Endothelial cell of umbilical vein (primary cell): ENCODE data around the gene MCM5. TPM values are rescaled to one million over a fixed set of nuclear protein-coding genes. Genes with fewer than 3 reads are reported as not detected.

ENCODE experiments used
- BruUV-seq: library from RNA; stranded (reverse); fragments of 400-500 nt; replicated peaks from 2 replicates; lab custom pipeline; 2021; lab: Mats Ljungman, UMichigan
- CTCF ChIA-PET: fragments of 300-600, 350-600 bp; sonication (Branson Sonifier 250); formaldehyde crosslinking; loops from one replicate; lab custom pipeline; 2021; ENCODE audit warnings: antibody characterized with exemption, inconsistent platforms; lab: Charles Lee
- POLR2A ChIA-PET: fragments of 300-600, 350-600 bp; sonication (Branson Sonifier 250); formaldehyde crosslinking; loops from one replicate; lab custom pipeline; 2021; ENCODE audit warnings: antibody characterized with exemption, inconsistent platforms; lab: Charles Lee
- DNase-seq: peaks from one replicate; pipeline ENCODE4 v3.0.0-alpha.2; 2011; ENCODE audit warnings: low read depth, low spot score
- FAIRE-seq: peaks from 2 replicates; lab custom pipeline; 2011; peaks lifted over from hg19 to GRCh38; lab: Jason Lieb, UNC
- H2AFZ ChIP-seq: 2 replicates; pipeline ENCODE4 v1.6.0; 2012; ENCODE audit warnings: low read depth, low read length, control low read depth, inconsistent platforms
- H3K27ac ChIP-seq: 2 replicates; pipeline ENCODE4 v1.5.1; 2011; ENCODE audit warnings: low read depth, mild to moderate bottlenecking, control low read depth, low read length, moderate library complexity; ENCODE audit not compliant: insufficient read depth
- H3K27me3 ChIP-seq, 2 experiments: 2 replicates each; pipeline versions ENCODE4 v1.6.0 to v1.6.1; 2011; ENCODE audit warnings: low read length in 2 of 2, mixed read lengths in 1 of 2; ENCODE audit not compliant: control insufficient read depth in 2 of 2, insufficient read depth in 2 of 2
- H3K36me3 ChIP-seq, 2 experiments: 2 replicates in 1 of 2; 3 replicates in 1 of 2; pipeline ENCODE4 v1.5.1; 2011; ENCODE audit warnings: low read length in 2 of 2, mild to moderate bottlenecking in 1 of 2, moderate library complexity in 1 of 2; ENCODE audit not compliant: control insufficient read depth in 2 of 2, insufficient read depth in 2 of 2; ENCODE audit errors: extremely low read depth in 1 of 2
- H3K4me1 ChIP-seq: 3 replicates; pipeline ENCODE4 v1.5.1; 2011; ENCODE audit warnings: mild to moderate bottlenecking, low read length; ENCODE audit not compliant: control insufficient read depth, insufficient read depth; ENCODE audit errors: extremely low read depth
- H3K4me2 ChIP-seq: 2 replicates; pipeline ENCODE4 v1.6.1; 2011; ENCODE audit warnings: low read length, control low read depth, mixed read lengths; ENCODE audit not compliant: insufficient read depth
- H3K4me3 ChIP-seq, 3 experiments: fragments of 200-600 bp in 1 of 3; sonication (generic), shearing (Covaris generic) in 1 of 3; replicated peaks in 1 of 3; 2 replicates each; pipeline ENCODE4 v1.5.1; 2011 to 2016; ENCODE audit warnings: control low read depth in 3 of 3, low read length in 3 of 3, mild to moderate bottlenecking in 2 of 3, inconsistent platforms in 1 of 3, low read depth in 1 of 3, moderate library complexity in 1 of 3; ENCODE audit not compliant: insufficient read depth in 1 of 3
- H3K79me2 ChIP-seq: 2 replicates; pipeline ENCODE4 v1.6.0; 2012; ENCODE audit warnings: low read length, inconsistent platforms; ENCODE audit not compliant: control insufficient read depth, insufficient read depth
- H3K9ac ChIP-seq: replicated peaks from 2 replicates; pipeline ENCODE3; 2011; ENCODE audit warnings: low read length, control low read depth; ENCODE audit not compliant: insufficient read depth; ENCODE audit errors: extremely low read depth
- H3K9me1 ChIP-seq: replicated peaks from 3 replicates; pipeline ENCODE4 v1.6.0; 2011; ENCODE audit warnings: mild to moderate bottlenecking, low read length; ENCODE audit not compliant: control insufficient read depth, insufficient read depth; ENCODE audit errors: extremely low read depth
- H3K9me3 ChIP-seq: replicated peaks from 2 replicates; pipeline ENCODE4 v1.5.1; 2012; ENCODE audit warnings: low read length, inconsistent platforms; ENCODE audit not compliant: control insufficient read depth, insufficient read depth
- H4K20me1 ChIP-seq: replicated peaks from 2 replicates; pipeline ENCODE3; 2011; ENCODE audit warnings: mild to moderate bottlenecking, low read length; ENCODE audit not compliant: control insufficient read depth, insufficient read depth; ENCODE audit errors: extremely low read depth
- CTCF ChIP-seq, 2 donors: IDR thresholded peaks; 1 replicate in 1 of 2; 2 replicates in 1 of 2; pipeline ENCODE4 v1.5.1; 2011; ENCODE audit warnings: low read length in 2 of 2, mild to moderate bottlenecking in 2 of 2, moderate library complexity in 2 of 2, control low read depth in 1 of 2, inconsistent platforms in 1 of 2, low read depth in 1 of 2; ENCODE audit not compliant: insufficient read depth in 1 of 2; ENCODE audit errors: extremely low read depth in 1 of 2
- EZH2 ChIP-seq: IDR thresholded peaks from 2 replicates; pipeline ENCODE4 v1.6.1; 2012; ENCODE audit warnings: borderline replicate concordance, low read depth, mild to moderate bottlenecking, moderate library complexity, low read length, inconsistent platforms; ENCODE audit not compliant: severe bottlenecking
- FOS ChIP-seq: IDR thresholded peaks from 2 replicates; pipeline ENCODE4 v1.6.1; 2011; ENCODE audit warnings: mild to moderate bottlenecking, low read length, moderate library complexity, borderline replicate concordance; ENCODE audit not compliant: insufficient read depth
- GATA2 ChIP-seq: IDR thresholded peaks from 2 replicates; pipeline ENCODE4 v1.7.0; 2011; ENCODE audit warnings: low read depth, mild to moderate bottlenecking, moderate library complexity, mixed read lengths, low read length; ENCODE audit not compliant: insufficient read length, insufficient read depth
- JUN ChIP-seq: IDR thresholded peaks from 2 replicates; pipeline ENCODE4 v1.6.1; 2011; ENCODE audit warnings: borderline replicate concordance, low read depth; ENCODE audit not compliant: insufficient read length, insufficient read depth
- MAX ChIP-seq: IDR thresholded peaks from 2 replicates; pipeline ENCODE4 v1.6.1; 2011; ENCODE audit not compliant: insufficient read depth, insufficient read length
- MYC ChIP-seq: IDR thresholded peaks from one replicate; pipeline ENCODE4 v1.6.1; 2011; ENCODE audit warnings: mild to moderate bottlenecking, low read depth, low read length
- POLR2A ChIP-seq: IDR thresholded peaks from 2 replicates; pipeline ENCODE4 v1.6.1; 2012; ENCODE audit warnings: low read depth, mild to moderate bottlenecking, control low read depth, low read length
- POLR2AphosphoS5 ChIP-seq: IDR thresholded peaks from 2 replicates; pipeline ENCODE4 v1.6.1; 2012; ENCODE audit warnings: low read depth, mild to moderate bottlenecking, control low read depth, low read length, moderate library complexity; ENCODE audit not compliant: insufficient read depth
- dilution Hi-C: fragments of 300-500 bp; cut with MboI; formaldehyde crosslinking; loops from one replicate; pipeline ENCODE4 v1.15.0; 2019; ENCODE audit warnings: low sequenced_read_pairs; ENCODE audit not compliant: extremely low pct_ligation_motif_present
- intact Hi-C: fragments of 100-400 bp; cut with micrococcal nuclease; formaldehyde crosslinking; loops from one replicate; pipeline ENCODE4 v1.10.0; 2022
- polyA plus RNA-seq, 4 experiments: library from polyadenylated mRNA; depleted of rRNA in 3 of 4; stranded (reverse) in 3 of 4; unstranded in 1 of 4; fragments of >200 nt; gene quantifications; 2 replicates each; pipeline versions ENCODE4 v1.2.1 to v1.2.3, GENCODE V29; 2011 to 2012; ENCODE audit warnings: missing spikeins in 1 of 4
- total RNA-seq: library from RNA; stranded (reverse); gene quantifications from 2 replicates; pipeline ENCODE4 v1.2.3, GENCODE V29; 2021

MCM5 gene
- total and polyA plus RNA-seq, 2 donors (not counting 3 experiments of a cell fraction or from before 2014, with no cell fraction given), result 67.8 to 111 TPM

GRCh38 chr22:35422936-35423335 lies 23.0 kb downstream of the MCM5 start:
- ChIA-PET POLR2A (no interaction called here), CTCF (interaction anchor here (1.3 kb wide), 1 partner anchor 72 kb away, joined by 4 read pairs; no protein-coding TSS in a partner anchor)
- DNase-seq, result no peak
- Histone ChIP-seq H2AFZ (no peak overlapping the region), H3K79me2 (no peaks in the 10 kb centered on the region), H3K4me1 (no peaks in the 10 kb centered on the region), H3K4me3 (no peak overlapping the region), H3K36me3 (peaks cover 12 to 31% of the 10 kb centered on the region in 2 experiments), H3K9me3 (no peaks in the 10 kb centered on the region), H3K9me1 (no peaks in the 10 kb centered on the region), H4K20me1 (no peaks in the 10 kb centered on the region), H3K27ac (no peak overlapping the region), H3K4me2 (no peak overlapping the region), H3K27me3 (no peaks in the 10 kb centered on the region), H3K9ac (no peak overlapping the region)
- BruUV-seq, result no TSS peak
- no peak for FAIRE-seq
- dilution Hi-C loops, result no loop called here
- intact Hi-C loops, result no loop called here
- TF ChIP-seq POLR2AphosphoS5, result no peak
- TF ChIP-seq CTCF (IDR thresholded peaks at IDR 0.05; ENCODE audit: extremely low read depth in 1 of 2, insufficient read depth in 1 of 2, low read depth in 1 of 2, low read length in 2 of 2), result no peak
- no peak for TF ChIP-seq MYC
- no peak for TF ChIP-seq MAX
- no peak for TF ChIP-seq JUN
- TF ChIP-seq POLR2A, result no peak
- TF ChIP-seq FOS, result no peak
- no peak for TF ChIP-seq GATA2
- no peak for TF ChIP-seq EZH2
